Tongue (tissue), 2 donors: ENCODE measurements around the gene MYH15. TPM values are rescaled to one million over a fixed set of nuclear protein-coding genes. Genes with fewer than 3 reads are reported as not detected.

Experiments used
- DNase-seq: peaks from one replicate; pipeline ENCODE4 v3.0.0-alpha.2; 2015
- total RNA-seq: library from RNA; depleted of rRNA; stranded (reverse); fragments of >200 nt; gene quantifications from one replicate; pipeline ENCODE4 v1.2.3, GENCODE V29; 2014

Gene MYH15
- 0.82 TPM for total RNA-seq

DNA sequence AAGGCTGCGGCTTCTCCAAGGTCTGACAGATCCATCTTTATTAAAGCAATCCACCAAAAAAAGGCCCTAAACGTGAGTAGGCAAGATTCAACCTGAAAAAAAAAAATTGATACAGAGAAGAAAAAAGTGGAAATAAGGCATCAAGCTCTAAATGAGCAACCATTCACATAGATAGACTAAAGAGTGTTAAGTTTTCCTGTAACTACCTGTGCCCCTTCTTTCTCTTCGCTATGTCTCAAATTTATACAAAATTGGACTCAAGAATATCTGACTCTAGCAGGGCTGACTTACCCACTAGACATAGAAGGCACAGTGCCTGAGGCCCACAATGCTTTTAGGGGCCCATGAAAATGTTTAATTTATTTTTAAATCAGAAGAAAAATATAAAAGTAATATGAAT, at the start of gene MYH15:
Gene MYH15 (minus strand): TSS at position 101 of the 400 bp plus-strand sequence. CDS start 66 bp downstream, at position 35.
- DNase-seq, result no peak

DNA sequence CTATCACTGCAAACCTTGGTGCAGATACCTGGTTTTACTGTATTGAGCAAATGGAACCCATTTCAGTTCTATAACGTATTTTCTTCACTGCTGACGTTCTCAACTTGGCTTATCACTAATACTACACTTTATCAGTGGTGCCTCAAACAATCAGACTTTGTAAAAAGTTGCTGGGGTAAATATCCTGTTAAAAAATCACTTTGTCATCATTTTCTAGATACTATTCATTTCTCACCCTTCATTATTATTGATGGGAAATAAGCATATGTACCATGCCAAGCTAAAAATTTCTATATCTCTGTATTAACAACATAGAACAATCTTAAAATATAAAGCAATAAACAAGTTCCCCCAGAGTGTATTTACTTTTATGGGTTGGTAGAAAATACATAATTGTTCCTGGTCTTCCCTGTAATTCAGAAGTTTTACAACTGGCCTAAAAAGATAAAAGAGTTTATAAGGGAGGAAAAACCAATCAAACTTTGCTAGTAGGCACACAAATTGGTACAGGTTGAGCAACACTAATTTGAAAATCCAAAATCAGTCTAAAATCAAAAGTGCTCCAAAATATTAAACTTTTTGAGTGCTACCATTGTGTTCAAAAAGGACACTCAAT, 45.7 kb upstream of the MYH15 start:
- no peak for DNase-seq

DNA sequence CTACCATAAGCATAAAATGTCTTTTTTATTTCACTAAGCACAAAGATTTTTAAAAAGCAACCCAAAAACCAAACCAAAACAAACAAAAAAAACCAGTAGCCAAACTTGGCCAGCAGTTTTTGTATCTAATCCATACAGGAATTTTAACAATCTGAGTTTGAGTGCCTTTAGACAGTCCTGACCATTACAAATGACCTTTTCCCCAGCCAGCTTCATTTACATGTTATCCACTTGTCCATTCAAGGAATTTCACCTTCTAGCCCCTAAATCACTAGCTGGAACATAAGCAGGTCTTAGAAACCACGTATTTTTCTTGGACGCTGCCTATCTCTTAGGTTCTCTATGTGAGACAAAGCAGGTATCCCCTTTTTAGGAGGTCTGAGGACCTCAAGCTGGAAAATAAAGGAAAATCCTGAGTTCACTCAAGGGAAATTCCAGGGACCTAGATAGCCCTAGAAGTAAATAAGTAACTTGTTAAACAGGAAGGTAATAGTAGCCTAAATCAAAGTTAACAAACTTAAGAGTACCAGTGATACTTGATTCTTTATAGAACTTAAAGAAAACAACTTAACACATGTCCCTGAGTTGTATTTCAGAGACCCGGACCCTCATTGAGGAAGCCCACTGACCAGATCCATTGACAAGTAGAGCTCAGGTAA, 44.6 kb upstream of the MYH15 start:
- no peak for DNase-seq

DNA sequence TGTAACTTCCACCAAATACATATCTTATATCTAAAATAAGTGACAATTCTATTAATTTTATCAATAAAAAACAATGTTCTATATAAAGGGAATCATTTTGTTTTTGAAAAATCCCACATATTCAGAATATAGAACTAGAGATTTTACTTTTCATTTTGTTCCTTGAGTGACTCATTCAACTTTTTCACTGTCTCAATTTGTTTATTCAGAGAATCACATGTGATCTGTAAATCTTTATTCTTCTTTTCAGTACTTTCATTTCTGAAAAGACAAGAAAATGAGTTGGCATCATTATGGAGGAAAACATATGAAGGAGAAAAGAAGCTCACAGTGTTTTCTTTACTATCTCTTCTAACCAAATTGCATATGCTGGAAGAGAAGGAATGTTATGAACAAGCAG, 43.8 kb upstream of the MYH15 start:
- no peak for DNase-seq

DNA sequence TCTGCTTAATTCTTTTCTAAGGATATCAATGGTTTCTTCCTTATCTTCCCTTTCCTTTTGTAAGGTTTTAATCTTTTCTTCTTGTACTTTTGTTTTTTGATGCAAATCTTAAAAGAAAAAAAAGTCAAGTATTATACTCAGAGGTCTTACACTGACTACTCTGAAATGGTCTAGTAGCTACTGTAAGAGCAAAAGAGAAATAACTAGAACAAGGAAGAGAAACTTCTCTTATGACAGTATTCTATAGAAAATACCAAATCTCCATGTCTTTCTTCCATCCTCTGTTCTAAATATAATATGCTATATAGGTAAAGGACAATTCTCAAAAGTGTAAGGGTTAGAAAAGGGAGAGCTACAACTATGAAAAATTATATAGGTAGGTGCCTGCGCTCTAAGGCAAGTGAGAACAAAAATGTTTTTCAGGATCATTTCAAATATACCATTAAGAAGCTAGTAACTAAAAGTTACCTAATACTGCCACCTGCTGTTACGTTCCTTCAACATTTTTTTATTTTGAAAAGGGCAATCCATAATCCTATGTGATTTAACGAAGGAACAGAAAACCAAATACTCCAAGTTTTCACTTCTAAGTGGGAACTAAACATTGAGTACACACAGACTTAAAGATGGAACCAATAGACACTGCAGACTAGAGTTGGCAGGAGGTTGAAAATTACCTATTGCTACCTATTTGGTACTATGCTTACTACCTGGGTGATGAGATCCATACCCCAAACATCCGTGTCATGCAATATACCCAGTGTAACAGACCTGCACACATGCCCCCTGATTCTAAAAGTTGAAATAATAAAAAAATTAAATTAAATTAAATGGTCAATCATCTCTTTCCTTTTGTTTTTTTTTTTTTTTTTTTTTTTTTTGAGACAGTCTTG, 42.1 kb upstream of the MYH15 start:
- peak; percentile 78 for DNase-seq

DNA sequence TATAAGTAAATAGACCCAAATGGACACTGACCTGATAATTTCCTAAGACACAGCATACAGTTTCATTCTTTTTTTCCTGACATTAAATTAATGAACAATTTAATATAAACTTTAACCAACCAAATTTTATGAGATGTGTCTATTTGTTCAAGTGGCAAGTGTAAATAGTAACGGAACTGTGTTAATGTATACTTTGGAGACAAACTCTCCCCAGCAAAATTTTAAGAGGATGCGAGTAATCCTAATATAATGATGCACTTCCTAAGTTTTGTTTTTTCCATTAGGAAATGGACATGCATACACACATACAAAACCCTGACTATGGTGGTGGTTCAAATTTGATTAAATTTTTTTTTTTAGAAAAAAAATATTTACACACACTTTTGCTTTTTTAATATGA, 38.5 kb upstream of the MYH15 start:
- DNase-seq, result no peak

DNA sequence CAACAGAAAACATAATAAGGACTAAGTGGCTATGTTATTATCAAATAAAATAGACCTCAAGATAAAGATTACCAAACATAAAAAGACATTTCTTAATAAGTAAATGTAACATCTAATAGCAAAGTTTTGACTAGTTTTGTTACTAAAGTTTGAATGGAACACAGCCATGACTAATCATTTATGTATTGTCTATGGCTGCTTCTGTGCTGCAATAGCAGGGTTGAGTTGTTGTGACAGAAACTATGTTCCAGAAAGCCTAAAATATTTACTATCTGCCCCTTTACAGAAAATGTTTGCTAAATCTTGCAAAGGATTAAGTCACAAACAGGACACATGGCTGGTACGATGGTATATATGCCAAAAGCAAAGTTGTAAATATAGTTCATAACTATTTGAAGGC, 37.9 kb upstream of the MYH15 start:
- DNase-seq, result no peak

DNA sequence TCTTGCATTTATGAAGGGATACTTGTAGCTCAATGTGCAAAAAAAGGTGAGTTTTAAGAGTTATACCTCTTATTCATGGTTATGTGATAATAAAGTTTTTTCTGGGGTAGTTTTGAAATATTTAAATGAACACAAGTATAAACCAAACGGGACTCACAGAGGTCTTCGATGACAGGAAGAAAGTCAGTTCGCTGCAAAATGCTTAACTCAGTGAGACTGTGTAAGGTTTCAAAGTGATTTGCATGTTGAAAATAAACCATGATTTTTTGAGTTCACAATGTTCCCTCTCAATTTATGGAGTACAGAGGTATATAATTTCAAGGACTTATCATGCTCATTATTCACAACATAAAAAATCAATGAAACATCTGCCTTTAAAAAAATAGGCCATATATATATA, 36.3 kb upstream of the MYH15 start:
- no peak for DNase-seq

DNA sequence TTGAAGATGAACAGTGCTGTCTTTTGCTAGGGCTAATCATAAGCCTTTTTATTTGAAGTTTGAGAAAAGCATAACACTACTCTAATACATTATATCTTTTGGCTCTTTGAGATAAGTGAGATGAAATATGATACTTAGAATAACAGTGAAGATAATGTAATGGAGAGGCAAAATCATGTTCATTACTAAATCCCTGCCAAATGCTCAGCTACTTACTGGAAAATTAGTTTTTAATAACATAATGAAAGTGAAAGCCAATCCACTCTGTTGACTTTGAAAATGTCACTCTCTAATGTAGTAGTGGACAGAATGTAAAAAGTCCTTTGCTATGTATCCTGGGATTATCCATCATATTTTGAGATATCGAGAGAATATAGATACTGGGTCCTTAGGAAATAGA, 35.9 kb upstream of the MYH15 start:
- no peak for DNase-seq

DNA sequence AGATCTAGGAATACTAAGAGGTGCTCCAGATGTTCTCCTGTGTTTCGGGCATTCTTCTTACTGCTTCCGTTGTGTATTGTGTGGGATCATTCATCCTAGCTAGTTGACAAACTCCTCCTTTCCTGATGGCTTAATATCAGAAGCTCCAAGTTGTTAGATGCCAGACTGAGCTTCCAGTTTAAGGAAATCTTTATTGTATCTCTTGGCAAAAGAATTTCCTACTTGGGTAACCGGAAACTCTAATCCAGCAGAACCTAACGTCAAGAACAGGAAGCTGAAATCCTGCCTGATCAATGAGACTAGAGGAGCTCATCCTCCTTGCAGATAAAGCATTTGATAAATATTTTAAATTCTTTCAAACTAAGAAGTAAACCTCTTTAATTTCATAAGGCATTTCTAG, 27.7 kb upstream of the MYH15 start:
- no peak for DNase-seq

DNA sequence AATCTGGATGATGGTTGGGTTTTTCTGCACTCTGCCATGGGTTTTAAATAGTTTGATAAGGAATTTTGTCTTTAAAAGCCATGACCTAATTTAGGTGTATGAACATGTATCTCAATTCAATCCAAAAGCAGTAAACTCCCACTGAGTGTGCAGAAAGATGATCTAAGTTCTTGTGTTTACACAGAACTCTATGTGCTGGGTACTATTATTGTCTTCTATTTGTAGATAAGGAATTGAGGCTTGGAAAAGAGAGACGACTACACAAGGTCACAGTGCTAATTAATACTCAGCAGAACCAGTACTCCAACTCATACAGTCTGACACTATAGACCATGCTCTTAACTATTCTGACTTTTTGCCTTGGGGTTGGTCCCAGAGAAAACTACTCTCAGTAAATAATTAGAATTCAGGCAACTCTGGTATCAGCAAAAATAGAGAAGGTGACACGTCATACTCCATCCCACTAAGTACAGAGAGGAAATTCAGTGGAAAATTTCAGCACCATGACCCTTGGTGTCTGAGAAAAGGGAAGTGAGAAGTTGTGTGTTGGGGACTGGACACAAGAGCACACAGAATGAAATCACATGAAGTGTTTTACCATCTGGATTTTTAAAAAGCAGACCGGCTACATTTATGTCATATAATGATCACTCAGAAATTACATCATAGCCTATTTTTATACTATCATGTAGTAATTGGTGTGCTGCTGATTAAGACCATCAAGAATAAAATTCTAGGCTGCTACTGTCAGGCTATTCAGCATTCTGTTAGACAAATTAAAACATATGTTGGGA, 18.3 kb upstream of the MYH15 start:
- DNase-seq, result peak; percentile 13

DNA sequence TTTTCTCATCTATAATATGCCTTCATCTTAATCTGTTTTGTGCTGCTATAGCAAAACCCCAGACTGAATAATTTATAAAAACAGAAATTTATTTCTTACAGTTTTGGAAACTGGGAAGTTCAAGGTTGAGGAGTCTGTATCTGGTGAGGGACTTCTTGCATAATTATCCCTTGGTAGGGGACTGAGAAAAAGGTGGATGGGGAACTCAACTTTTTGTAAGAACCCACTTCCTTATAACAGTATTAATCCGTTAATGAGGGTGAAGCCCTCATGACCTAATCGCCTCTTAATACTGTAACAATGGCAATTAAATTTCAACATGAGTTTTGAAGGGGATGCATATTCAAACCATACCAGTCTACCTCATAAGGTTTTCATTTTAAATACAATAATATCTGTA, 17.4 kb upstream of the MYH15 start:
- DNase-seq, result no peak

DNA sequence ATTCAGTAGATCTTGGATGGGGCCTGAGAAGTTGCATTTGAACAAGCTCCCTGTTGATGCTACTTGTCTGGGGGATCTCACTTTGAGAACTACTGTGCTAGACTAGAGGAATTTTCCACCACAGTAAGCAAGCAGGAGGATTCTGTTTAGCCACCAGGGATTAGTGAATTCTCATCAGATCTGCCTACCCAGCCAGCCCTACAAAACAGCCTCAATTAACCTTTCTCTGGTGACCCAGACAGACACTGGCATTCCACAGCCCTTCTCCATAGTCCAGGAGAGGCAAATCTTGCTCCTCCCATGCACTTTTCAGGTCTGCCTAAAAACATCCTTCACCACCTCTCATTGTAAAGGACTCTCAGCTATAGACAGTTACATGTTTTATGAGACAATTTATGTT, 16.7 kb upstream of the MYH15 start:
- DNase-seq, result no peak

DNA sequence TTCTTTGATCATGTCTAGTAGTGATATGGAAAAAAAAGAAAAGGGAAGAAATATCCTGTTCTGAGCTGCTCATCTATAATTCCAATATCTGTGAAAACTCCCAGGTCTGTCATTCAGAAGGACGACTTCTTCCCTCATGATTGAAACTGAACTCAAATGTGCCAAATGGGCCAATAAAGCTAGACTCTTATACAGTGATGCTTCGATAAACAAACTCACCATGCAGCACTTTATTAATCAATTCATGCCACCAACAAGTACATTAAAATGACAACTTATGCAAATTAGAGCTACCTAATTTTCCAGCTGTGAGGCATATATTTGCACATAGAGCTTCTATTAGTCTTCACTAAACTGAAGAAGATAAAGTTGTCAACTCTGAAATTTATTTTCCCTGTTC, 15.6 kb upstream of the MYH15 start:
- no peak for DNase-seq

DNA sequence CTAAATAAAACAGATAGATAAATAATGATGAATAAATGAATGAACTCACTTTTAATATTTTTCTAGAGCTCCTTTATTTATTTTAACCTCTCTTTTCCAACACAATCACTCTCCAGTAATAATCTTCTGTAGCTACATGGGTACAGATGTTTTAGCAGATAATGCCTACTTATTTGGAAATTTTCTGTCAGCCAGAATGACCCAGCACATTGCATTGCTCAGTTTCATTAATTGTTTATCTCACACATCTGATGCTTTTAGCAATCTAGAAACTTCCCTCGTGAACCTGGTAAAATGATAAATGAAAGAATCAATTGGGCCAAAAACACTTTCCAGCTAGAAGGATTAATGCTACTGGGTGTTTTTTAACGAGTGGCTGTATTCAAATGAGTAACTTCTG, 14.9 kb upstream of the MYH15 start:
- no peak for DNase-seq

DNA sequence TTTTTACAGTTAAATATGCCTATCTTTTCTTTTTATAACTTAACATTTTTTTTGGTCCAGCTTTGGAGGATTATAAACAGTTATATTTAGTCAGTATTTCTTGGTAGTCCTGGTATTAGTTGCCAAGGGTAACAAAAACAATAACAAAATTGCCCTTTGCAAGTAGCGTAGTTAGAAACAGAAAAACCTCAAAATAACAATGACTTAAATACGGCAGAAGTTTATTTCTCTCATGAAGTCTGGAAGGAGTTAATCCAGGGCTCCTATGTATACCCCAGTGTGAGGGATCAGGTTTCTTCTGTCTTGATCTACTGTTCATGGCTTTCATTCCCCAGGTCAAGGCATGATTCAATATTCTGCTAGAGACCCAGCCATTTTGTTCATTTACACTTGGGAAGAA, 14.1 kb upstream of the MYH15 start:
- DNase-seq, result peak; percentile 27

DNA sequence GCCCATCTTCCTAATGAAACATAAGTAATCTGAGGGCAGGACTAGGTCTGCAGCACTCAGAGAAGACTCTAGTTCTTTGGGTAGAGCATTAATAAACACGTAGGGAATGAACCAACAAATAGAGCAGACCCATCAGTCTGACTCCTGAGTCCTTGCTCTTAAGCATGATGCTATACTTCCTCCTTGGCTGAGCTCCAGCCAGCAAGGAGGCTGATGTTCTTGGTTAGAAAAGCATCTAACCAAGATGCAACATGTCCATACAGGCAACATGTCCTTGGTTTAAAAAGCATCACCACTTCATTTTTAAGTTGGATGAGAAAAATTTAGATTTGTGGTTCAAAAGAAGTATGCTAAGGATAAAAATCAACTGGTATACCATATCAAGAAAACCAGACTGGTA, 8.5 kb upstream of the MYH15 start:
- no peak for DNase-seq

DNA sequence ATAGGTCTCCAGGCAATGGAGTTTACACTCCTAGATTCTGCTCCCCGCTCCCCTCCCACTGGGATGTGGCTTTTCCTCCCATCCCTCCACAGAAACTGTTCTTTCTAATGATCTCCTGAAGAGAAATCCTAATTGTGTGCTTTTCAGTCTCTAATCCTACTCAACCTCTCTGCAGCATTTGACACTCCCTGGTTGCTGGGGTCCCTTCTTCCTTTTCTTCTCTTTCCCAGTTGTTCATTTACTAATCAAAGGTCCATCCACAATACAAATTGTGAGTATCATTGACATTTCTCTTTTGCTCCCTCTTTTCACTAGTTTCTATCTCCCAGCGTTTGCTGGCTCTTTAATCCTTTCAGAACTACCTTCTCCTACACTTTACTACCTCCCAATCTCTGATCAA, 6.5 kb upstream of the MYH15 start:
- no peak for DNase-seq

DNA sequence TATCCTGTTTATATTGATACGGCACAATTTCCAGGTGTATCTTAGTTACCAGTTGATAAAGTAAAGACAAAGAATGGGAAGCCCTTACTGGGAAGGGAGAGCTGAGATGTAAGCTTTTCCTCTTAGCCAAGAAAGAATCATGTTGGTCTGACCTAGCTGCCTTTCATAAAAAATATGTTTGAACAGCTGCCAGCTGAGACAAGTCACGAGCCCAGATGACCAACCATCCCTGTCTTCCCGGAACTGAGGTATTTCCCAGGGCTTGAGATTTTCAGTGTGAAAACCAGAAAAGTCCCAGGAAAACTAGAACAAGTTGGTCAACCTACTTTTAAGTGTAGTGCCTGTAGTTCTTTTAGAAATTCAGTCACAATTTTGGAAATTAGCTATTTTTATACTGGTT, 3.6 kb upstream of the MYH15 start:
- no peak for DNase-seq

DNA sequence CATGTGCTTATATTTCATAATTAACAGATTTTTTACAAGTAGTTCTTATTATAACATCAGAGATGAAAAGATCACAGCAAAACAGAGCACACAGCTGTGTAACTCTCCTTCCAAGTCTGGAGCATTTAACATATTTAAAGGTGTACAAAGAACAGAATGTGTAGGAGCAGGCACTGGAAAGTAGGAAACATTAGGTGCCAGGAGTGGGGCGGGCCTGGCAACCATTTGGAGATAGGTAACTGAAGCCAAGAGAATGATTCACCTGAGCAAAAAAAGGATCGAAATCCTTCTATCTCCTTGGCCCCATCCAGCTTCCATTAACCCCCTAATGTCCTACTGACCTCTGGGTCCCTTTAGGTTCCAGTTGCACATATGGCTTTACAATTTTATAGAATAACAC, 2.3 kb upstream of the MYH15 start:
- DNase-seq, result no peak

DNA sequence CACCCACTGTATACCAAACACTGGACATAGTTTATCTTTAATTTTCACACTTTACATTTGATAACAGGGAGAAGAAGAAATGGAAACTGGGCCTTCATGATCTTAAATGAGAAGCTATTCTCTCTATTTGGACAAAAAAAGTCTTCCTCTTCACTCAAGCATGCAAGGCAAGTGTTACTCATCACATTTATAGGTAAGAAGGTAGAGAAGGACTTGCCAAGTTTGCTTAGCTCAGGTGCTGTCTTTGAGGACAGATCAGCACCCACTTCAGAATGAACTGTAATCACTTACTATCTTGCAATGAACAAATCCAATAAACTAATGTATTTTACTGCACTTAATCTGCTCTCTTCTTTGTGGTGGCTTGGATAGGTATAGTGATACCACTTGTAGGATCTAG, 1.1 kb upstream of the MYH15 start:
- no peak for DNase-seq

DNA sequence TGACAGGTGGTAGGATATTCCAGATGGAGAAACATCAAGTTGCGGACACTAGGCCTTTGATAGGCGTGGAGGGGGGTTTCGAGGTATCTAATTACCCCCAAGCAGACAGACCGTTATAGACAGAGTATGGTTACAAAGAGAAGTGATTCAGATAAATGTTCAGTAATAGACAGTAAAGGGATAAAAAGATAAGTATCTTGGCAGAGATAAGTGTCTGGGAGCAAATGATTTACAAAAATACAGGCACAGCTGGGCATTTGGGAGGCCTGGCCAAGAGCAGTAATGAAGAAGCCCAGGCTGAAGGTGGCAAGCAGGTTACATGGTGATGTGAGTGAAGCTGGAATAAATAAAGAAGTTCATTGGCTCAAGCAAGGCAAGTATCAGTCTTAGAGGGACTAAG, 659 bp upstream of the MYH15 start:
- DNase-seq, result no peak

DNA sequence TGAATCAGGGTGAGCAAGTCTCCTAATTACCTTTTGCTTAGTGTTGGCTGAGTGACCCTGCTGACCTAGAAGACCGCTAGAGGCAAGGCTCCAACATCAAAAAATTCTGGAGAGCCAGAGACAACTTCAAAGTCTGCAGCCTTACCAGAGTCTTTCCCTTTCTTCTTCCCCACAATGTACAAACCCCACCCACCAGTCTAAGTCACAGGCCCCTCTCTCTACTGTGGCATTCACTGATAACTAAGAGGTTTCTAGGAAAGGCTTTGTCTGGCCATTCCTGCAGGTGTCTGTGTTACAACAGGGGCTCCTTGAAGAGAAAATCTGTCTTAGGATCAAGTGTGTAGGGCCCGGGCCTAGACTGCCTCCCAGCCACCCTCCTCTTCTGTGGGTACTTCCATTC, 525 bp downstream of the MYH15 start:
- DNase-seq, result no peak
